Measurements from ENCODE around the gene ADAMTSL4.

GRCh38 chr1:150582371-150582770 lies 33.2 kb downstream of the ADAMTSL4 start:
- no peak for TF ChIP-seq CTCF (IDR thresholded peaks at IDR 0.05; ENCODE audit: insufficient read depth, low read depth, low read length)
- no peak for TF ChIP-seq EZH2 (IDR thresholded peaks at IDR 0.05; ENCODE audit: insufficient read depth, low read length)

All from astrocyte (in vitro differentiated cells and primary cell).